B cell (primary cell): ENCODE data around the gene HOXB8.

ENCODE experiments used
- CTCF ChIP-seq: fragments of 200-600 bp; IDR thresholded peaks from one replicate; pipeline ENCODE4 v1.8.0; 2022; ENCODE audit warnings: antibody characterized with exemption, mild to moderate bottlenecking
- EZH2 ChIP-seq: IDR thresholded peaks from 2 replicates; pipeline ENCODE4 v1.6.1; 2012; ENCODE audit warnings: borderline replicate concordance, low read depth, mild to moderate bottlenecking, moderate library complexity, low read length; ENCODE audit not compliant: insufficient read depth, poor library complexity, severe bottlenecking

- no peak for TF ChIP-seq CTCF
- no peak for TF ChIP-seq EZH2
Measured at GRCh38 chr17:48631693-48632578, 16.8 kb upstream of the HOXB8 start.
